GM18873 (cell line): ENCODE data around the gene MED9.

Experiments used
- ATAC-seq: cut with Tn5 transposase; IDR thresholded peaks from one replicate; pipeline ENCODE4 v1.9.1; 2021; ENCODE audit warnings: mild to moderate bottlenecking, moderate library complexity, moderate number of reproducible peaks; ENCODE audit not compliant: unreplicated experiment, low FRiP score

The MED9 gene

GRCh38 chr17:17531156-17531555 lies 54.4 kb downstream of the MED9 start:
- ATAC-seq, result no peak

- ATAC-seq, result no peak
Observed at GRCh38 chr17:17532991-17533390, 56.2 kb downstream of the MED9 start.

- ATAC-seq, result no peak
Observed at GRCh38 chr17:17533901-17534441, 57.2 kb downstream of the MED9 start.

- no peak for ATAC-seq
Observed at GRCh38 chr17:17535957-17536356, 59.2 kb downstream of the MED9 start.

- no peak for ATAC-seq
Observed at GRCh38 chr17:17536702-17537101, 59.9 kb downstream of the MED9 start.

- ATAC-seq, result no peak
Observed at GRCh38 chr17:17537311-17538099, 60.7 kb downstream of the MED9 start.

GRCh38 chr17:17538417-17539391 lies 61.9 kb downstream of the MED9 start:
- no peak for ATAC-seq

GRCh38 chr17:17539591-17539990 lies 62.8 kb downstream of the MED9 start:
- no peak for ATAC-seq

- no peak for ATAC-seq
Observed at GRCh38 chr17:17540278-17540906, 63.6 kb downstream of the MED9 start.

GRCh38 chr17:17540935-17541639 lies 64.3 kb downstream of the MED9 start:
- ATAC-seq, result no peak

GRCh38 chr17:17541640-17542001 lies 64.8 kb downstream of the MED9 start:
- no peak for ATAC-seq
